ENCODE results near the gene FARS2. TPM values are rescaled to one million over a fixed set of nuclear protein-coding genes. Genes with fewer than 3 reads are reported as not detected.

The FARS2 gene
- polyA plus RNA-seq, 1 of the 3 experiments (the other 2 are of a cell fraction): 12.5 TPM

DNA sequence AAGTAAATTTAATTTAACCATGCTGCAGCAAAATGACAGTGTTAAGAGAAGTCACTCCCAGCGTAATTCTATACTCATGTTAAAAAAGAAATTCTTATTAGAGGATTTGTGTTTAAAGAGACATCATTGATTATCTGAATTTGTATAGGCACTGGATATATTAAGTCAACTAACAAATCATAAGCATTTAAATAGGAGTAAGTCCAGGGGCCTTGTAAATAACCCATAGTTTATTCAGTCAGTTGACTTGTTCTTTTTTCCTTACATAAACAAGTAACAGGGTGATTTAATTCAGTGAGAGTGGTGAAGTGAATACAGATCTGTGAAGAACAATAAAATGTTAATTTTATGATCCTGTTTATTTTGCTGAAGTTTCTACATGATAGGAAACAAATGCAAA, 23.0 kb upstream of the FARS2 start (continued):
- TF ChIP-seq, protein P1, sequence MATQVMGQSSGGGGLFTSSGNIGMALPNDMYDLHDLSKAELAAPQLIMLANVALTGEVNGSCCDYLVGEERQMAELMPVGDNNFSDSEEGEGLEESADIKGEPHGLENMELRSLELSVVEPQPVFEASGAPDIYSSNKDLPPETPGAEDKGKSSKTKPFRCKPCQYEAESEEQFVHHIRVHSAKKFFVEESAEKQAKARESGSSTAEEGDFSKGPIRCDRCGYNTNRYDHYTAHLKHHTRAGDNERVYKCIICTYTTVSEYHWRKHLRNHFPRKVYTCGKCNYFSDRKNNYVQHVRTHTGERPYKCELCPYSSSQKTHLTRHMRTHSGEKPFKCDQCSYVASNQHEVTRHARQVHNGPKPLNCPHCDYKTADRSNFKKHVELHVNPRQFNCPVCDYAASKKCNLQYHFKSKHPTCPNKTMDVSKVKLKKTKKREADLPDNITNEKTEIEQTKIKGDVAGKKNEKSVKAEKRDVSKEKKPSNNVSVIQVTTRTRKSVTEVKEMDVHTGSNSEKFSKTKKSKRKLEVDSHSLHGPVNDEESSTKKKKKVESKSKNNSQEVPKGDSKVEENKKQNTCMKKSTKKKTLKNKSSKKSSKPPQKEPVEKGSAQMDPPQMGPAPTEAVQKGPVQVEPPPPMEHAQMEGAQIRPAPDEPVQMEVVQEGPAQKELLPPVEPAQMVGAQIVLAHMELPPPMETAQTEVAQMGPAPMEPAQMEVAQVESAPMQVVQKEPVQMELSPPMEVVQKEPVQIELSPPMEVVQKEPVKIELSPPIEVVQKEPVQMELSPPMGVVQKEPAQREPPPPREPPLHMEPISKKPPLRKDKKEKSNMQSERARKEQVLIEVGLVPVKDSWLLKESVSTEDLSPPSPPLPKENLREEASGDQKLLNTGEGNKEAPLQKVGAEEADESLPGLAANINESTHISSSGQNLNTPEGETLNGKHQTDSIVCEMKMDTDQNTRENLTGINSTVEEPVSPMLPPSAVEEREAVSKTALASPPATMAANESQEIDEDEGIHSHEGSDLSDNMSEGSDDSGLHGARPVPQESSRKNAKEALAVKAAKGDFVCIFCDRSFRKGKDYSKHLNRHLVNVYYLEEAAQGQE (IDR thresholded peaks at IDR 0.05; ENCODE audit: low read depth, low read length): no peak
- TF ChIP-seq NRF1 (IDR thresholded peaks at IDR 0.05; ENCODE audit: low read depth, low read length) (no peak), EP300 (IDR thresholded peaks at IDR 0.05; ENCODE audit: borderline replicate concordance in 1 of 2, low read depth in 1 of 2, low read length in 1 of 2) (no peak), CHD2 (IDR thresholded peaks at IDR 0.05; ENCODE audit: low read length, partially characterized antibody) (no peak)

DNA sequence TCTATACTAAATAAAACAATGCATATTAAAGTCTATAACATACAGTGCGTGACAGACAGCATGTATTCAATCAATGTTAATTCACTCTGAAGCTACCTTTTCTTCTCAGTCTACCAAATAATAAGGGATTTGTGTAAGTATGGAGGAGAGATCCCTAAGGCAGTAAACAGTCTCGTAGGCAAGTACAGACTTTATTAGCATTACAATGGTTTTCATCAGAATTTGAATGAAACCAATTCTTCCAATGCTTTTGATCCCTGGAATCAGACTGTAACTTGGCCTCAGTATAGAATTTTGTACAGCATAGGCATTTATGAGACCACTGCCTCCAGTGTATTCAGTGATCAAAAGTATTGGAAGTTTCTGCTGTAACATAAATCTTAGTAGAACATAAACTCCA, 20.1 kb upstream of the FARS2 start:
- 100% methylated on average over 2 of the region's 2 CpGs for WGBS (ENCODE audit: low lambda C conversion rate)
- CTCF ChIA-PET: interaction anchor here (1.0 kb wide), 1 partner anchor 11 kb away, joined by 3 read pairs; no protein-coding TSS in a partner anchor
- H3K36me3 ChIP-seq (replicated peaks in 1 of 2; ENCODE audit: control insufficient read depth in 1 of 2, insufficient read depth in 2 of 2, low read length in 1 of 2): peaks cover 5 to 12% of the 10 kb centered on the region in 2 experiments

More for the DNA sequence above, 20.1 kb upstream of the FARS2 start:
- no peak for DNase-seq
- Histone ChIP-seq H2AFZ (ENCODE audit: low read depth) (no peak overlapping the region), H3K27me3 (ENCODE audit: insufficient read depth) (no peaks in the 10 kb centered on the region), H3F3A (replicated peaks; ENCODE audit: insufficient read depth) (no peaks in the 10 kb centered on the region), H3K4me1 (ENCODE audit: control insufficient read depth in 1 of 2, insufficient read depth in 2 of 2, low read depth in 1 of 2, low read length in 1 of 2) (no peaks in the 10 kb centered on the region; a peak in 1 of 4 replicates), H3K4me2 (no peak overlapping the region), H3K27ac (ENCODE audit: low read depth in 2 of 2, low read length in 1 of 2) (no peak overlapping the region), H3K4me3 (ENCODE audit: low read depth in 2 of 2, low read length in 1 of 2) (no peak overlapping the region), H3K9me2 (no peaks in the 10 kb centered on the region), H3K79me2 (ENCODE audit: insufficient read depth) (peaks cover 8% of the 10 kb centered on the region), H4K20me1 (ENCODE audit: insufficient read depth) (no peaks in the 10 kb centered on the region), H3K9me3 (no peaks in the 10 kb centered on the region), H3K9ac (no peak overlapping the region)
- no peak for TF ChIP-seq MXI1 (IDR thresholded peaks at IDR 0.05; ENCODE audit: low read depth, low read length)
- TF ChIP-seq, protein P2, sequence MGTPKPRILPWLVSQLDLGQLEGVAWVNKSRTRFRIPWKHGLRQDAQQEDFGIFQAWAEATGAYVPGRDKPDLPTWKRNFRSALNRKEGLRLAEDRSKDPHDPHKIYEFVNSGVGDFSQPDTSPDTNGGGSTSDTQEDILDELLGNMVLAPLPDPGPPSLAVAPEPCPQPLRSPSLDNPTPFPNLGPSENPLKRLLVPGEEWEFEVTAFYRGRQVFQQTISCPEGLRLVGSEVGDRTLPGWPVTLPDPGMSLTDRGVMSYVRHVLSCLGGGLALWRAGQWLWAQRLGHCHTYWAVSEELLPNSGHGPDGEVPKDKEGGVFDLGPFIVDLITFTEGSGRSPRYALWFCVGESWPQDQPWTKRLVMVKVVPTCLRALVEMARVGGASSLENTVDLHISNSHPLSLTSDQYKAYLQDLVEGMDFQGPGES (IDR thresholded peaks at IDR 0.05; ENCODE audit: low read depth, low read length): no peak
- no peak for TF ChIP-seq FOSL2 (IDR thresholded peaks at IDR 0.05; ENCODE audit: borderline replicate concordance, low read depth)
- no peak for TF ChIP-seq EP300 (IDR thresholded peaks at IDR 0.05; ENCODE audit: borderline replicate concordance in 1 of 2, low read depth in 1 of 2, low read length in 1 of 2)
- no peak for TF ChIP-seq SMC3 (IDR thresholded peaks at IDR 0.05; ENCODE audit: low read depth, low read length)
- no peak for TF ChIP-seq POLR2AphosphoS5 (IDR thresholded peaks at IDR 0.05; ENCODE audit: low read depth, low read length)
- TF ChIP-seq, protein P3, sequence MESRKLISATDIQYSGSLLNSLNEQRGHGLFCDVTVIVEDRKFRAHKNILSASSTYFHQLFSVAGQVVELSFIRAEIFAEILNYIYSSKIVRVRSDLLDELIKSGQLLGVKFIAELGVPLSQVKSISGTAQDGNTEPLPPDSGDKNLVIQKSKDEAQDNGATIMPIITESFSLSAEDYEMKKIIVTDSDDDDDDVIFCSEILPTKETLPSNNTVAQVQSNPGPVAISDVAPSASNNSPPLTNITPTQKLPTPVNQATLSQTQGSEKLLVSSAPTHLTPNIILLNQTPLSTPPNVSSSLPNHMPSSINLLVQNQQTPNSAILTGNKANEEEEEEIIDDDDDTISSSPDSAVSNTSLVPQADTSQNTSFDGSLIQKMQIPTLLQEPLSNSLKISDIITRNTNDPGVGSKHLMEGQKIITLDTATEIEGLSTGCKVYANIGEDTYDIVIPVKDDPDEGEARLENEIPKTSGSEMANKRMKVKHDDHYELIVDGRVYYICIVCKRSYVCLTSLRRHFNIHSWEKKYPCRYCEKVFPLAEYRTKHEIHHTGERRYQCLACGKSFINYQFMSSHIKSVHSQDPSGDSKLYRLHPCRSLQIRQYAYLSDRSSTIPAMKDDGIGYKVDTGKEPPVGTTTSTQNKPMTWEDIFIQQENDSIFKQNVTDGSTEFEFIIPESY (IDR thresholded peaks at IDR 0.05; ENCODE audit: borderline replicate concordance, low read depth): no peak
- TF ChIP-seq FOXM1 (IDR thresholded peaks at IDR 0.05; ENCODE audit: low read depth): no peak
- TF ChIP-seq TAF1 (IDR thresholded peaks at IDR 0.05; ENCODE audit: borderline replicate concordance, low read depth, low read length): no peak
- TF ChIP-seq SIN3A (IDR thresholded peaks at IDR 0.05; ENCODE audit: borderline replicate concordance, low read depth, low read length): no peak
- no peak for TF ChIP-seq RFX5 (IDR thresholded peaks at IDR 0.05; ENCODE audit: low read length)
- TF ChIP-seq GATA2 (CRISPR knock-in tag; IDR thresholded peaks at IDR 0.05): no peak
- TF ChIP-seq, protein P4, sequence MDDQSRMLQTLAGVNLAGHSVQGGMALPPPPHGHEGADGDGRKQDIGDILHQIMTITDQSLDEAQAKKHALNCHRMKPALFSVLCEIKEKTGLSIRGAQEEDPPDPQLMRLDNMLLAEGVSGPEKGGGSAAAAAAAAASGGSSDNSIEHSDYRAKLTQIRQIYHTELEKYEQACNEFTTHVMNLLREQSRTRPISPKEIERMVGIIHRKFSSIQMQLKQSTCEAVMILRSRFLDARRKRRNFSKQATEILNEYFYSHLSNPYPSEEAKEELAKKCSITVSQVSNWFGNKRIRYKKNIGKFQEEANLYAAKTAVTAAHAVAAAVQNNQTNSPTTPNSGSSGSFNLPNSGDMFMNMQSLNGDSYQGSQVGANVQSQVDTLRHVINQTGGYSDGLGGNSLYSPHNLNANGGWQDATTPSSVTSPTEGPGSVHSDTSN (IDR thresholded peaks at IDR 0.05): no peak
- no peak for TF ChIP-seq RAD21 (IDR thresholded peaks at IDR 0.05; ENCODE audit: low read length)
- no peak for TF ChIP-seq NRF1 (IDR thresholded peaks at IDR 0.05; ENCODE audit: low read depth, low read length)
- TF ChIP-seq MEF2A (IDR thresholded peaks at IDR 0.05; ENCODE audit: borderline replicate concordance, low read depth): no peak
- POLR2A ChIA-PET: no interaction called here
